ENCODE results near the gene TMEM258.

Gene TMEM258

GRCh38 chr11:61820174-61820573 is 27.8 kb upstream of the TMEM258 start:
- DNase-seq (ENCODE audit: low spot score): peak; percentile 70

GRCh38 chr11:61817471-61818202 is 25.2 kb upstream of the TMEM258 start:
- DNase-seq (ENCODE audit: low spot score): no peak

GRCh38 chr11:61816736-61817455 is 24.5 kb upstream of the TMEM258 start, which contains the start of gene FADS1:
Gene FADS1, minus strand, starts transcription at chr11:61817003. Its CDS starts 74 bp downstream, at chr11:61816929.
- DNase-seq (ENCODE audit: low spot score): no peak

- DNase-seq (ENCODE audit: low spot score): no peak
These were observed 23.7 kb upstream of the TMEM258 start for GRCh38 chr11:61815790-61816735.

- DNase-seq (ENCODE audit: low spot score): no peak
These were observed 22.8 kb upstream of the TMEM258 start for GRCh38 chr11:61814958-61815789.

- no peak for DNase-seq (ENCODE audit: low spot score)
These were observed 22.0 kb upstream of the TMEM258 start for GRCh38 chr11:61814247-61814957.

- no peak for DNase-seq (ENCODE audit: low spot score)
These were observed 20.5 kb upstream of the TMEM258 start for GRCh38 chr11:61812736-61813411.

- no peak for DNase-seq (ENCODE audit: low spot score)
These were observed 19.4 kb upstream of the TMEM258 start for GRCh38 chr11:61811831-61812230.

GRCh38 chr11:61810671-61811175 is 18.3 kb upstream of the TMEM258 start:
- DNase-seq (ENCODE audit: low spot score): no peak

GRCh38 chr11:61806785-61807184 is 14.4 kb upstream of the TMEM258 start:
- DNase-seq (ENCODE audit: low spot score): no peak

- DNase-seq (ENCODE audit: low spot score): no peak
These were observed 12.7 kb upstream of the TMEM258 start for GRCh38 chr11:61805146-61805545.

- DNase-seq (ENCODE audit: low spot score): no peak
These were observed 11.7 kb upstream of the TMEM258 start for GRCh38 chr11:61803889-61804647.

- no peak for DNase-seq (ENCODE audit: low spot score)
These were observed 10.2 kb upstream of the TMEM258 start for GRCh38 chr11:61802605-61803004.

- no peak for DNase-seq (ENCODE audit: low spot score)
These were observed 8.2 kb upstream of the TMEM258 start for GRCh38 chr11:61800331-61801281.

- DNase-seq (ENCODE audit: low spot score): no peak
These were observed 7.4 kb upstream of the TMEM258 start for GRCh38 chr11:61799665-61800284.

- DNase-seq (ENCODE audit: low spot score): peak; percentile 82
These were observed 5.0 kb upstream of the TMEM258 start for GRCh38 chr11:61797263-61797944.

Measured in RKO (cell line).